HepG2 (cell line): ENCODE results near the gene TMEM14A. TPM values are rescaled to one million over a fixed set of nuclear protein-coding genes. Genes with fewer than 3 reads are reported as not detected.
A peak's percentile ranks its signal among the peaks of the same experiment; 100 is the strongest.

ENCODE experiments used
- CAMTA2 ChIP-seq: sonication (generic); formaldehyde crosslinking; IDR thresholded peaks from 2 replicates; pipeline ENCODE4 v1.4.0; 2020; ENCODE audit warnings: mild to moderate bottlenecking, missing genetic modification reagents, borderline replicate concordance
- FLYWCH1 ChIP-seq: sonication (generic); formaldehyde crosslinking; IDR thresholded peaks from 2 replicates; pipeline ENCODE4 v1.8.1; 2023; ENCODE audit warnings: mild to moderate bottlenecking, missing genetic modification reagents
- FOXC1 ChIP-seq: sonication (generic); formaldehyde crosslinking; IDR thresholded peaks from 2 replicates; pipeline ENCODE4 v1.8.0; 2022; ENCODE audit warnings: mild to moderate bottlenecking, missing genetic modification reagents, borderline replicate concordance
- GTF2F1 ChIP-seq: fragments of 150-350 bp; IDR thresholded peaks from 2 replicates; pipeline ENCODE4 v1.6.1; 2014; ENCODE audit warnings: low read length
- HOXA5 ChIP-seq: sonication (generic); formaldehyde crosslinking; IDR thresholded peaks from 2 replicates; pipeline ENCODE4 v1.4.0; 2020; ENCODE audit warnings: missing genetic modification reagents
- KDM3A ChIP-seq: IDR thresholded peaks from 2 replicates; pipeline ENCODE4 v1.6.1; 2018; ENCODE audit warnings: low read depth, missing compliant biosample characterization
- REL ChIP-seq: sonication (generic); formaldehyde crosslinking; conservative IDR thresholded peaks from 2 replicates; pipeline ENCODE4 v1.8.0; 2022; ENCODE audit warnings: mild to moderate bottlenecking, missing genetic modification reagents, moderate library complexity
- RORA ChIP-seq: sonication (generic); formaldehyde crosslinking; IDR thresholded peaks from 2 replicates; pipeline ENCODE4 v1.5.0; 2020; ENCODE audit warnings: mild to moderate bottlenecking, missing genetic modification reagents, moderate library complexity
- RXRB ChIP-seq: IDR thresholded peaks from 2 replicates; pipeline ENCODE4 v1.6.1; 2016; ENCODE audit warnings: borderline replicate concordance, missing genetic modification reagents, missing compliant biosample characterization
- SP1 ChIP-seq, 2 experiments: fragments of 450-650 bp in 1 of 2; sonication (generic) in 1 of 2; formaldehyde crosslinking in 1 of 2; IDR thresholded peaks; 2 replicates each; pipeline versions ENCODE4 v1.4.0 to v1.6.1; 2016 to 2020; ENCODE audit warnings: missing genetic modification reagents in 1 of 2
- TCF12 ChIP-seq, 2 experiments: fragments of 450-650 bp in 1 of 2; sonication (generic) in 1 of 2; formaldehyde crosslinking in 1 of 2; IDR thresholded peaks; 2 replicates each; pipeline versions ENCODE4 v1.6.1 to v1.8.0; 2017 to 2022; ENCODE audit warnings: antibody characterized with exemption in 1 of 2, mild to moderate bottlenecking in 1 of 2, missing genetic modification reagents in 1 of 2, moderate library complexity in 1 of 2
- THAP7 ChIP-seq: sonication (generic); formaldehyde crosslinking; IDR thresholded peaks from 2 replicates; pipeline ENCODE4 v1.8.1; 2023; ENCODE audit warnings: mild to moderate bottlenecking, missing genetic modification reagents
- THYN1 ChIP-seq: sonication (generic); formaldehyde crosslinking; IDR thresholded peaks from 2 replicates; pipeline ENCODE4 v1.8.1; 2023; ENCODE audit warnings: low read depth, mild to moderate bottlenecking, moderate library complexity, missing genetic modification reagents, borderline replicate concordance
- ZNF138 ChIP-seq: sonication (generic); formaldehyde crosslinking; IDR thresholded peaks from 2 replicates; pipeline ENCODE4 v1.5.0; 2020; ENCODE audit warnings: mild to moderate bottlenecking, low read depth, missing genetic modification reagents
- ZNF570 ChIP-seq: sonication (generic); formaldehyde crosslinking; IDR thresholded peaks from 2 replicates; pipeline ENCODE4 v1.4.0; 2020; ENCODE audit warnings: mild to moderate bottlenecking, missing genetic modification reagents, borderline replicate concordance
- ZSCAN22 ChIP-seq: sonication (generic); formaldehyde crosslinking; IDR thresholded peaks from 2 replicates; pipeline ENCODE4 v1.4.0; 2020; ENCODE audit warnings: mild to moderate bottlenecking, missing genetic modification reagents
- polyA plus RNA-seq, 8 experiments: library from polyadenylated mRNA; depleted of rRNA in 3 of 8; stranded (reverse) in 7 of 8; unstranded in 1 of 8; fragments of >200 nt; fragmentation: Illumina TruSeq in 4 of 8; extraction: Trizol in 4 of 8; gene quantifications; 2 replicates each; pipeline versions ENCODE4 v1.2.1 to v1.2.3, GENCODE V29; 2011 to 2016; ENCODE audit warnings: low read depth in 4 of 8, missing spikeins in 1 of 8, mixed read lengths in 1 of 8; ENCODE audit not compliant: insufficient read depth in 1 of 8
- total RNA-seq, 5 experiments: library from RNA; depleted of rRNA; stranded (reverse); fragments of >200 nt; fragmentation: Illumina TruSeq; extraction: Trizol; gene quantifications; 2 replicates each; pipeline ENCODE4 v1.2.3, GENCODE V29; 2016; ENCODE audit warnings: low read depth in 1 of 5
- TF ChIP-seq, protein P1 (sequence below): sonication (generic); formaldehyde crosslinking; IDR thresholded peaks from 2 replicates; pipeline ENCODE4 v1.4.0; 2020; ENCODE audit warnings: mild to moderate bottlenecking, missing genetic modification reagents
- TF ChIP-seq, protein P2 (sequence below): sonication (generic); formaldehyde crosslinking; IDR thresholded peaks from 2 replicates; pipeline ENCODE4 v1.5.0; 2020; ENCODE audit warnings: missing genetic modification reagents, mild to moderate bottlenecking, borderline replicate concordance

TMEM14A gene
- total and polyA plus RNA-seq, 2 of the 13 experiments (the other 11 are each of a cell fraction or from before 2014, with no cell fraction given), result 24.6 to 73.7 TPM

DNA sequence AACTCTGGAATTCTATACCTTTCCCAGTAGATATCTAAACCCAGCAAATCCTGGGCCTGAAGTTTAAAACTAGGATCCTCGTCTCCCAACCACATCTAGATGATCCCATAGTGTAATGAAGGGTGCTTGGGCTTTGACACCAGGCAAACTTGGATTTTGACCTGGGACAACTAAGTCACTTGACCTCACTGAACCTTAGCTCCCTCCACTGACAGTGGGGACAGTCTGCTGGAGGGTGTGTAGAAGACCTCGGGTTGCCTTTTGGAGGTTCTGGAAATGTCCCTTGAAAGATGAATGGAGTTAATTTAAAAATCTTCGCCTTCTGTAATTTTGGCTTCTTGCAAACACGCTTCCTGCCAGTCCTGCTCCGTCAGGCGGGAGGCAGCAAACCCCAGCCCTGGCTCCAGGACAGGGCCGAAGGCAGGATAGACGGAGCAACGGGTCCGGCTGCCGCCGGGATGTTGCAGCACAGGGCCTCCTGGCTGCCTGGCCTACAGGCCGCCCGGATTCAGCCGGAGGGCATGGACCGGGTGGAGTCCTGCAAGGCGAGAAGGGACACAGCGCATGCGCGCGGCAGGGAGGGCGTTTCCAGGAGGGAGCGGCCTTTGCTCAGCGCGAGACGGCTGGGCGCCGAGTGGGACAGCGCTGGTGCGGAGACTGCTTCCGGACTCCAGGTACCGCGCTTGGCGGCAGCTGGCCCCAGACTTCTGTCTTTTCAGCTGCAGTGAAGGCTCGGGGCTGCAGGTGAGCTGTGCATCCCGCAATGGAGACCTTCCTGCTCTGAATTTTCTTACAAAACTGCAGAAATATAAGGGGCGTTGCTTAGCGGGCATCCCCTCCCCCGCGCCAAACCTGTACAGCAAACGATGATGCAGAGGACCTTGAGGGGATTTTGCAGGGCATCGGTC lies at the start of gene TMEM14A (continued):
- TF ChIP-seq, protein P1, sequence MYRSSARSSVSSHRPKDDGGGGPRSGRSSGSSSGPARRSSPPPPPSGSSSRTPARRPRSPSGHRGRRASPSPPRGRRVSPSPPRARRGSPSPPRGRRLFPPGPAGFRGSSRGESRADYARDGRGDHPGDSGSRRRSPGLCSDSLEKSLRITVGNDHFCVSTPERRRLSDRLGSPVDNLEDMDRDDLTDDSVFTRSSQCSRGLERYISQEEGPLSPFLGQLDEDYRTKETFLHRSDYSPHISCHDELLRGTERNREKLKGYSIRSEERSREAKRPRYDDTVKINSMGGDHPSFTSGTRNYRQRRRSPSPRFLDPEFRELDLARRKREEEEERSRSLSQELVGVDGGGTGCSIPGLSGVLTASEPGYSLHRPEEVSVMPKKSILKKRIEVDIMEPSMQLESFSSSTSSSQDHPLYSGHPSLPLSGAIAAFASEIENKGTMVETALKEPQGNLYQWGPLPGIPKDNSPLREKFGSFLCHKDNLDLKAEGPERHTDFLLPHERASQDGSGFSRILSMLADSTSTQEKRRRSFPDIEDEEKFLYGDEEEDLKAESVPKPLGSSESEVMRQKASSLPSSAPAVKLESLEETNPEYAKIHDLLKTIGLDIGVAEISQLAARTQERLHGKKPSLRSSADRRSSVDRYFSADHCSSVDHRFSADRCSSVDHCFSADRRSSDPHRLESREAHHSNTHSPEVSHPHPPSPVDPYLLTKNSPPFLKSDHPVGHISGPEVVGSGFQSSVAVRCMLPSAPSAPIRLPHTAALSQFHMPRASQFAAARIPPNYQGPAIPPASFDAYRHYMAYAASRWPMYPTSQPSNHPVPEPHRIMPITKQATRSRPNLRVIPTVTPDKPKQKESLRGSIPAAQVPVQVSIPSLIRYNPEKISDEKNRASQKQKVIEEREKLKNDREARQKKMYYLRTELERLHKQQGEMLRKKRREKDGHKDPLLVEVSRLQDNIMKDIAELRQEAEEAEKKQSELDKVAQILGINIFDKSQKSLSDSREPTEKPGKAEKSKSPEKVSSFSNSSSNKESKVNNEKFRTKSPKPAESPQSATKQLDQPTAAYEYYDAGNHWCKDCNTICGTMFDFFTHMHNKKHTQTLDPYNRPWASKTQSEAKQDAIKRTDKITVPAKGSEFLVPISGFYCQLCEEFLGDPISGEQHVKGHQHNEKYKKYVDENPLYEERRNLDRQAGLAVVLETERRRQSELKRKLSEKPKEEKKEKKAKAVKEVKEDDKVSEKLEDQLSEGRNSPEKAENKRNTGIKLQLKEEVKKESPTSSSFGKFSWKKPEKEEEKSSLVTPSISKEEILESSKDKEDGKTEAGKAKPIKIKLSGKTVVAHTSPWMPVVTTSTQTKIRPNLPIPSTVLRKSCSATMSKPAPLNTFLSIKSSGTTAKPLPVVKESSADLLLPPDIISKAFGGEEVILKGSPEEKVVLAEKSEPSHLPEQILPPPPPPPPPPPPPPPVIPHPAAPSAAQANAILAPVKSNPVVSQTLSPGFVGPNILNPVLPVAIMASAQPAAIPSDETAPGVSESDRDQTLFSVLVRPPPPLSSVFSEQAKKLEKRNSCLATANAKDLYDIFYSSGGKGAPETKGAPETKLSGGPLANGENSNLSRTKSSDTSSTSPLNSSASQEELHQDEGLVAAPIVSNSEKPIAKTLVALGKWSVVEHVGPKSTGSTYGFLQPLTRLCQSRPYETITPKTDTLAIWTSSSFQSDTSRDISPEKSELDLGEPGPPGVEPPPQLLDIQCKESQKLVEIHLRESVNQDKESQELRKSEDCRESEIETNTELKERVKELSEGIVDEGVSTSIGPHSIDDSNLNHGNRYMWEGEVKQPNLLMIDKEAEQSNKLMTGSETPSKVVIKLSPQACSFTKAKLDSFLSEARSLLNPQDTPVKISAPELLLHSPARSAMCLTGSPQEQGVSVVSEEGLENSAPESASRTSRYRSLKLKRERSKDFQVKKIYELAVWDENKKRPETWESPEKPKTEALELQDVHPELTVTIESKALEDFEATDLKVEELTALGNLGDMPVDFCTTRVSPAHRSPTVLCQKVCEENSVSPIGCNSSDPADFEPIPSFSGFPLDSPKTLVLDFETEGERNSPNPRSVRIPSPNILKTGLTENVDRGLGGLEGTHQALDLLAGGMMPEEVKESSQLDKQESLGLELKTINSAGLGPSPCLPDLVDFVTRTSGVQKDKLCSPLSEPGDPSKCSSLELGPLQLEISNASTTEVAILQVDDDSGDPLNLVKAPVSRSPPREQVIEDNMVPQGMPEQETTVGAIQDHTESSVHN (CRISPR knock-in tag), result no peak
- TF ChIP-seq REL (0 out of 2 replicates have a peak, but pooled peaks have one; percentile 52), ZSCAN22 (CRISPR knock-in tag) (no peak), KDM3A (CRISPR knock-in tag) (peak; percentile 97), FLYWCH1 (CRISPR knock-in tag) (no peak), THYN1 (CRISPR knock-in tag) (no peak), FOXC1 (CRISPR knock-in tag) (peak; percentile 94), SP1 (IDR thresholded peaks at IDR 0.05) (no peak), SP1 (CRISPR knock-in tag; IDR thresholded peaks at IDR 0.05) (peak; percentile 84), RXRB (CRISPR knock-in tag) (peak; percentile 61; the same call in 1 of the 2 replicates), GTF2F1 (no peak), RORA (CRISPR knock-in tag) (no peak), TCF12 (IDR thresholded peaks at IDR 0.05) (no peak), TCF12 (CRISPR knock-in tag; IDR thresholded peaks at IDR 0.05) (peak; percentile 84), ZNF570 (no peak), HOXA5 (CRISPR knock-in tag) (peak; percentile 82; the same call in 1 of the 2 replicates), CAMTA2 (CRISPR knock-in tag) (0 out of 2 replicates have a peak, but pooled peaks have one; percentile 84), THAP7 (CRISPR knock-in tag) (no peak; the same call in 1 of the 2 replicates), ZNF138 (CRISPR knock-in tag) (no peak)
- TF ChIP-seq, protein P2, sequence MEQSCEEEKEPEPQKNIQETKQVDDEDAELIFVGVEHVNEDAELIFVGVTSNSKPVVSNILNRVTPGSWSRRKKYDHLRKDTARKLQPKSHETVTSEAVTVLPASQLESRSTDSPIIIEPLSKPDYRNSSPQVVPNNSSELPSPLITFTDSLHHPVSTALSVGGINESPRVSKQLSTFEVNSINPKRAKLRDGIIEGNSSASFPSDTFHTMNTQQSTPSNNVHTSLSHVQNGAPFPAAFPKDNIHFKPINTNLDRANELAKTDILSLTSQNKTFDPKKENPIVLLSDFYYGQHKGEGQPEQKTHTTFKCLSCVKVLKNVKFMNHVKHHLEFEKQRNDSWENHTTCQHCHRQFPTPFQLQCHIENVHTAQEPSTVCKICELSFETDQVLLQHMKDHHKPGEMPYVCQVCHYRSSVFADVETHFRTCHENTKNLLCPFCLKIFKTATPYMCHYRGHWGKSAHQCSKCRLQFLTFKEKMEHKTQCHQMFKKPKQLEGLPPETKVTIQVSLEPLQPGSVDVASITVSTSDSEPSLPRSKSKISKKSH (CRISPR knock-in tag), result peak; percentile 83
